HG03378 (cell line): Measurements from ENCODE around the gene AMBP.

Experiments
- ATAC-seq: cut with Tn5 transposase; IDR thresholded peaks from one replicate; pipeline ENCODE4 v1.9.1; 2021; ENCODE audit warnings: mild to moderate bottlenecking, moderate library complexity; ENCODE audit not compliant: unreplicated experiment

Gene AMBP

GRCh38 chr9:114076237-114077161 is 1.6 kb downstream of the AMBP start:
- no peak for ATAC-seq

GRCh38 chr9:114075602-114076001 is 2.5 kb downstream of the AMBP start:
- no peak for ATAC-seq

- no peak for ATAC-seq
Measured at GRCh38 chr9:114072184-114073140, 5.6 kb downstream of the AMBP start.

- no peak for ATAC-seq
Measured at GRCh38 chr9:114071197-114071795, 6.8 kb downstream of the AMBP start.

- ATAC-seq, result no peak
Measured at GRCh38 chr9:114070188-114071103, 7.7 kb downstream of the AMBP start.

GRCh38 chr9:114069476-114070187 is 8.5 kb downstream of the AMBP start:
- ATAC-seq, result no peak

GRCh38 chr9:114065304-114065703 is 12.8 kb downstream of the AMBP start:
- ATAC-seq, result no peak

GRCh38 chr9:114061830-114062474 is 16.1 kb downstream of the AMBP start:
- no peak for ATAC-seq

GRCh38 chr9:114061292-114061691 is 16.8 kb downstream of the AMBP start:
- no peak for ATAC-seq

- ATAC-seq, result no peak
Measured at GRCh38 chr9:114060711-114061110, 17.4 kb downstream of the AMBP start.

- ATAC-seq, result no peak
Measured at GRCh38 chr9:114060070-114060469, 18.0 kb downstream of the AMBP start.

GRCh38 chr9:114059047-114059803 is 18.9 kb downstream of the AMBP start:
- ATAC-seq, result no peak

- ATAC-seq, result no peak
Measured at GRCh38 chr9:114058688-114059046, 19.4 kb downstream of the AMBP start.

- no peak for ATAC-seq
Measured at GRCh38 chr9:114057161-114057885, 20.8 kb downstream of the AMBP start.

- ATAC-seq, result no peak
Measured at GRCh38 chr9:114056527-114056926, 21.6 kb downstream of the AMBP start.

GRCh38 chr9:114055894-114056293 is 22.2 kb downstream of the AMBP start:
- ATAC-seq, result no peak

- ATAC-seq, result no peak
Measured at GRCh38 chr9:114055061-114055460, 23.0 kb downstream of the AMBP start.
